ENCODE measurements around the gene RNF103. TPM values are rescaled to one million over a fixed set of nuclear protein-coding genes. Genes with fewer than 3 reads are reported as not detected.

RNF103 gene
- total and polyA plus RNA-seq, 2 of the 13 experiments (the other 11 are each of a cell fraction or from before 2014, with no cell fraction given) = 19.8 to 21.1 TPM

GRCh38 chr2:86562922-86563649 lies 60.6 kb downstream of the RNF103 start, which contains the start of gene CHMP3 (continued):
- TF ChIP-seq, protein P1, sequence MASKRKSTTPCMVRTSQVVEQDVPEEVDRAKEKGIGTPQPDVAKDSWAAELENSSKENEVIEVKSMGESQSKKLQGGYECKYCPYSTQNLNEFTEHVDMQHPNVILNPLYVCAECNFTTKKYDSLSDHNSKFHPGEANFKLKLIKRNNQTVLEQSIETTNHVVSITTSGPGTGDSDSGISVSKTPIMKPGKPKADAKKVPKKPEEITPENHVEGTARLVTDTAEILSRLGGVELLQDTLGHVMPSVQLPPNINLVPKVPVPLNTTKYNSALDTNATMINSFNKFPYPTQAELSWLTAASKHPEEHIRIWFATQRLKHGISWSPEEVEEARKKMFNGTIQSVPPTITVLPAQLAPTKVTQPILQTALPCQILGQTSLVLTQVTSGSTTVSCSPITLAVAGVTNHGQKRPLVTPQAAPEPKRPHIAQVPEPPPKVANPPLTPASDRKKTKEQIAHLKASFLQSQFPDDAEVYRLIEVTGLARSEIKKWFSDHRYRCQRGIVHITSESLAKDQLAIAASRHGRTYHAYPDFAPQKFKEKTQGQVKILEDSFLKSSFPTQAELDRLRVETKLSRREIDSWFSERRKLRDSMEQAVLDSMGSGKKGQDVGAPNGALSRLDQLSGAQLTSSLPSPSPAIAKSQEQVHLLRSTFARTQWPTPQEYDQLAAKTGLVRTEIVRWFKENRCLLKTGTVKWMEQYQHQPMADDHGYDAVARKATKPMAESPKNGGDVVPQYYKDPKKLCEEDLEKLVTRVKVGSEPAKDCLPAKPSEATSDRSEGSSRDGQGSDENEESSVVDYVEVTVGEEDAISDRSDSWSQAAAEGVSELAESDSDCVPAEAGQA (IDR thresholded peaks at IDR 0.05; ENCODE audit: low read depth) = no peak
- TF ChIP-seq, protein P1 (CRISPR knock-in tag; IDR thresholded peaks at IDR 0.05; ENCODE audit: borderline replicate concordance) = 0 out of 2 replicates have a peak, but pooled peaks have one; percentile 44
- TF ChIP-seq, protein P2, sequence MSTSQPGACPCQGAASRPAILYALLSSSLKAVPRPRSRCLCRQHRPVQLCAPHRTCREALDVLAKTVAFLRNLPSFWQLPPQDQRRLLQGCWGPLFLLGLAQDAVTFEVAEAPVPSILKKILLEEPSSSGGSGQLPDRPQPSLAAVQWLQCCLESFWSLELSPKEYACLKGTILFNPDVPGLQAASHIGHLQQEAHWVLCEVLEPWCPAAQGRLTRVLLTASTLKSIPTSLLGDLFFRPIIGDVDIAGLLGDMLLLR (CRISPR knock-in tag; IDR thresholded peaks at IDR 0.05) = peak; percentile 95
- TF ChIP-seq, protein P3, sequence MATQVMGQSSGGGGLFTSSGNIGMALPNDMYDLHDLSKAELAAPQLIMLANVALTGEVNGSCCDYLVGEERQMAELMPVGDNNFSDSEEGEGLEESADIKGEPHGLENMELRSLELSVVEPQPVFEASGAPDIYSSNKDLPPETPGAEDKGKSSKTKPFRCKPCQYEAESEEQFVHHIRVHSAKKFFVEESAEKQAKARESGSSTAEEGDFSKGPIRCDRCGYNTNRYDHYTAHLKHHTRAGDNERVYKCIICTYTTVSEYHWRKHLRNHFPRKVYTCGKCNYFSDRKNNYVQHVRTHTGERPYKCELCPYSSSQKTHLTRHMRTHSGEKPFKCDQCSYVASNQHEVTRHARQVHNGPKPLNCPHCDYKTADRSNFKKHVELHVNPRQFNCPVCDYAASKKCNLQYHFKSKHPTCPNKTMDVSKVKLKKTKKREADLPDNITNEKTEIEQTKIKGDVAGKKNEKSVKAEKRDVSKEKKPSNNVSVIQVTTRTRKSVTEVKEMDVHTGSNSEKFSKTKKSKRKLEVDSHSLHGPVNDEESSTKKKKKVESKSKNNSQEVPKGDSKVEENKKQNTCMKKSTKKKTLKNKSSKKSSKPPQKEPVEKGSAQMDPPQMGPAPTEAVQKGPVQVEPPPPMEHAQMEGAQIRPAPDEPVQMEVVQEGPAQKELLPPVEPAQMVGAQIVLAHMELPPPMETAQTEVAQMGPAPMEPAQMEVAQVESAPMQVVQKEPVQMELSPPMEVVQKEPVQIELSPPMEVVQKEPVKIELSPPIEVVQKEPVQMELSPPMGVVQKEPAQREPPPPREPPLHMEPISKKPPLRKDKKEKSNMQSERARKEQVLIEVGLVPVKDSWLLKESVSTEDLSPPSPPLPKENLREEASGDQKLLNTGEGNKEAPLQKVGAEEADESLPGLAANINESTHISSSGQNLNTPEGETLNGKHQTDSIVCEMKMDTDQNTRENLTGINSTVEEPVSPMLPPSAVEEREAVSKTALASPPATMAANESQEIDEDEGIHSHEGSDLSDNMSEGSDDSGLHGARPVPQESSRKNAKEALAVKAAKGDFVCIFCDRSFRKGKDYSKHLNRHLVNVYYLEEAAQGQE (IDR thresholded peaks at IDR 0.05; ENCODE audit: borderline replicate concordance in 1 of 2, low read depth in 1 of 2, low read length in 2 of 2) = peak in 1 of 2 experiments; percentile 70; a peak in 1 of 4 replicates
- TF ChIP-seq ZGPAT (CRISPR knock-in tag; IDR thresholded peaks at IDR 0.05) (peak; percentile 89), NR1H2 (CRISPR knock-in tag; IDR thresholded peaks at IDR 0.05; ENCODE audit: borderline replicate concordance, low read depth) (no peak), SOX5 (CRISPR knock-in tag; IDR thresholded peaks at IDR 0.05; ENCODE audit: borderline replicate concordance) (peak; percentile 30)
- TF ChIP-seq, protein P4, sequence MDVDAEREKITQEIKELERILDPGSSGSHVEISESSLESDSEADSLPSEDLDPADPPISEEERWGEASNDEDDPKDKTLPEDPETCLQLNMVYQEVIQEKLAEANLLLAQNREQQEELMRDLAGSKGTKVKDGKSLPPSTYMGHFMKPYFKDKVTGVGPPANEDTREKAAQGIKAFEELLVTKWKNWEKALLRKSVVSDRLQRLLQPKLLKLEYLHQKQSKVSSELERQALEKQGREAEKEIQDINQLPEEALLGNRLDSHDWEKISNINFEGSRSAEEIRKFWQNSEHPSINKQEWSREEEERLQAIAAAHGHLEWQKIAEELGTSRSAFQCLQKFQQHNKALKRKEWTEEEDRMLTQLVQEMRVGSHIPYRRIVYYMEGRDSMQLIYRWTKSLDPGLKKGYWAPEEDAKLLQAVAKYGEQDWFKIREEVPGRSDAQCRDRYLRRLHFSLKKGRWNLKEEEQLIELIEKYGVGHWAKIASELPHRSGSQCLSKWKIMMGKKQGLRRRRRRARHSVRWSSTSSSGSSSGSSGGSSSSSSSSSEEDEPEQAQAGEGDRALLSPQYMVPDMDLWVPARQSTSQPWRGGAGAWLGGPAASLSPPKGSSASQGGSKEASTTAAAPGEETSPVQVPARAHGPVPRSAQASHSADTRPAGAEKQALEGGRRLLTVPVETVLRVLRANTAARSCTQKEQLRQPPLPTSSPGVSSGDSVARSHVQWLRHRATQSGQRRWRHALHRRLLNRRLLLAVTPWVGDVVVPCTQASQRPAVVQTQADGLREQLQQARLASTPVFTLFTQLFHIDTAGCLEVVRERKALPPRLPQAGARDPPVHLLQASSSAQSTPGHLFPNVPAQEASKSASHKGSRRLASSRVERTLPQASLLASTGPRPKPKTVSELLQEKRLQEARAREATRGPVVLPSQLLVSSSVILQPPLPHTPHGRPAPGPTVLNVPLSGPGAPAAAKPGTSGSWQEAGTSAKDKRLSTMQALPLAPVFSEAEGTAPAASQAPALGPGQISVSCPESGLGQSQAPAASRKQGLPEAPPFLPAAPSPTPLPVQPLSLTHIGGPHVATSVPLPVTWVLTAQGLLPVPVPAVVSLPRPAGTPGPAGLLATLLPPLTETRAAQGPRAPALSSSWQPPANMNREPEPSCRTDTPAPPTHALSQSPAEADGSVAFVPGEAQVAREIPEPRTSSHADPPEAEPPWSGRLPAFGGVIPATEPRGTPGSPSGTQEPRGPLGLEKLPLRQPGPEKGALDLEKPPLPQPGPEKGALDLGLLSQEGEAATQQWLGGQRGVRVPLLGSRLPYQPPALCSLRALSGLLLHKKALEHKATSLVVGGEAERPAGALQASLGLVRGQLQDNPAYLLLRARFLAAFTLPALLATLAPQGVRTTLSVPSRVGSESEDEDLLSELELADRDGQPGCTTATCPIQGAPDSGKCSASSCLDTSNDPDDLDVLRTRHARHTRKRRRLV (CRISPR knock-in tag; IDR thresholded peaks at IDR 0.05) = peak; percentile 95

Data from HepG2 (cell line).